GM11168 (cell line): ENCODE results near the gene CEP57.
"Not testable (repeated sequence)": the region's sequence is repeated elsewhere in the genome, so short reads cannot be mapped to it uniquely, and the experiment has no call there.

Source experiments
- in situ Hi-C: fragments of 300-500 bp; cut with MboI; formaldehyde crosslinking; loops from one replicate; pipeline ENCODE4 v1.12.0; 2022; ENCODE audit warnings: low sequenced_read_pairs; ENCODE audit not compliant: unreplicated experiment

Gene CEP57

DNA sequence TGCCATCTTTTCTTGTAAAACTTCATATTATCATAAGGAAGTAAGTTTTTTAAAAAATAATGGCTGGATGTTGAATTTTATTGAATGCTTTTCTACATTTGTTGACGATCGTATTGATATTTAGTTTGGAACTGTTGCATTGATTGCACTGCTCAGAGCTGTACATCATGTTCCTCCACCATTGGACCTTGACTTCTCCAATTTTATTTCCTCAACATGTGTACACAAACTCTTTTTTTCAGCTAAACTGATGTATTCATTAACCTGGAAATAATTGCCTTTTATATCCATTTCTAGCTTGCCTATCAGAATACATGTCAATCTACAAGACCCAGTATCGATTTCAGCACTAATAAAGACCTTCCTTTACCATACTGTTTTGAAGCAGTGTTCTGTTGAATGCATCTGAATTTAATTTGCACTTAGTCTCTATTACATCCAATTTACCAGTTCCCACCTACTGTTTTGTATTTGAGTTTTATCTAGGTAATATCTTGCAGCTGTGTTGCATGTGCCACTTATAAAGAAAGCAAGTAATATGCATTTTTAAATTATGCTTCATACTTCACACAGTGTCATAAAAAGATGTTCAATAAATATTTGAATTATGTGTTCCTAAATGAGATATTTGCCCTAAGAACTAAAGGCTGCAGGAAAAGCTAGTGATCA, 5.5 kb downstream of the CEP57 start:
- in situ Hi-C loops = no loop called here

DNA sequence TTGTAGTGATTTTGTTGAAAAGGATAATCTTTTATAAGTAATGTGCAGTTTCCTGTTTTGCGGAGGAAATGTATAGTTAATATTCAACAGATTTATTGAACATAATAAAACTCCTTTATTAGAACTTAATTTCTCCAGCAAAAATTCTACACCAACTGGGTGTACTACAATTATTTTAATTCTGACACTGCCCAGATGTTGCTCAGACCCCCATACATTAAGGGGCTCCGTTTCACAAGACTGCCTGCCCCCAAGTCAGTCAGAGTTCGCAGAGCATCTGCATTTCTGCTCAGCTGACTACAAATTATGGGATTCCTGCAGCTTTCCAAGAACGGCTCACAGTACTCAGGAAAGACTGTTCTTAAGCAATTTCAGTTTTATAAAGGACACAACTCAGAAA, 6.2 kb downstream of the CEP57 start:
- in situ Hi-C loops = no loop called here

DNA sequence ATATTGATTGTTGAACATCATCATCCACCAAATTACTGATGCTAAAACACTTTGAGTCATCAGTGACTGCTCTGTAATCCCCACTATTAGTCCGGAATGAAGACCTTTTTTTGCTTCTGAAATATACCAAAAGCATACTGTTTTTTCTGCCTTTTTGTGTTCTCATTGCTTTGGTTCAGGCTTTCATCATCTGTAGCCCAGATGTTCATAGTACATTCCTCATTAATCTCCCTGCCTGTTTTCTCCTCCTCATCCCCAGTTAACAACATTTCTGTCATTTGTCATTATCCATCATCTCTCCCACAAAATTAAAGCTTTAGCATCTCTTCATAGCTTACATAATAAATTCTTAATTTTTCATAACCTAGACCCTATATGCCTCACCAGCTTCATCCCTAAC, 9.2 kb downstream of the CEP57 start:
- in situ Hi-C loops = no loop called here

DNA sequence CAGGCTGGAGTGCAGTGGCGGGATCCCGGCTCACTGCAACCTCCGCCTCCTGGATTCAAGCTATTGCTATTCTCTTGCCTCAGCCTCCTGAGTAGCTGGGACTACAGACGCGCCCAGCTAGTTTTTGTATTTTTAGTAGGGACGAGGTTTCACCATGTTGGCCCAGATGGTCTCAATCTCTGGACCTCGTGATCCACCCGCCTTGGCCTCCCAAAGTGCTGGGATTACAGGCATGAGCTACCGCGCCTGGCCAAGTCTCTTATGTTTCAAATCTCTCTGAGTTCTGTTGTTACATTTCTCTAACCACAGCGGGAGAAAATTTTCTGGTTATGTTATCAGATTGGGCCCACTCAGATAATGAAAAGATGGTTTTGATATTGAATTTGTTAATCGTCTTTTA, 10.1 kb downstream of the CEP57 start:
- in situ Hi-C loops = no loop called here

DNA sequence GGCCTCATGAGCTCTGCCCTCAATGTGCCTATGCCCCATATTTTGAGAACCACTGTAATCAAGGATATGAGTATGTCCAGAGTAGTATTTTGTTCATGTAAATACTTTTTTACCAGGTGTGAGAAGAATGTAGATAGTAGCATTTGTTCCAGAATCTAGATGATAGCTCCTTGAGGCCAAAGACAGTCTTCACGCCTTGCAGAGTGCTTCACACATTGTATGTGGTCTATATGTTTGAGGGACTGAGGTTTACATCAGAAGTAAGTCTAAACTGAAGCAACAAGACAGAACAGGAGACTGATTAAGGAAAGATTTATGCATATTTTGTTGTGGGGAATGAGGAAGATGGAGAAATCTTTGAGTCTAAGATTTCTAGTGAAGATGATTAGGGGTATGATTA, 12.5 kb downstream of the CEP57 start:
- in situ Hi-C loops = no loop called here

DNA sequence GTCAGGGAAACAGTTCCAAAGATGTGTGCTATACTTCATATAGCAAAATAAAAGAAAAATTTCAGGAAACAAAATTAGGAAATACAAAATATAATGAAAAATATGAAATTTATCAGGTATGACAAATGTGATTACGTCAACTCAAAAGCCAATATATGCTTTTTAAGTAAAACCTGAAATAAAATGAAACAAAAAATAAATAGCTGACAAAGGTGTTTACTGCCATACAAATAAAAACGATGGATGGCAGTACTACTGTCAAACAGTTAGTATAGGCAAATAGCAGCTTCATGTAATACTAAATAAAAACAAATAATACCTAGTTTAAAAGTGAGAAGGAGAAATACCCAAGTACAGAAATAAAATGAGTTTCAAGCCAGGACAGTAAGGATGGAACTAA, 13.7 kb downstream of the CEP57 start:
- in situ Hi-C loops = no loop called here

DNA sequence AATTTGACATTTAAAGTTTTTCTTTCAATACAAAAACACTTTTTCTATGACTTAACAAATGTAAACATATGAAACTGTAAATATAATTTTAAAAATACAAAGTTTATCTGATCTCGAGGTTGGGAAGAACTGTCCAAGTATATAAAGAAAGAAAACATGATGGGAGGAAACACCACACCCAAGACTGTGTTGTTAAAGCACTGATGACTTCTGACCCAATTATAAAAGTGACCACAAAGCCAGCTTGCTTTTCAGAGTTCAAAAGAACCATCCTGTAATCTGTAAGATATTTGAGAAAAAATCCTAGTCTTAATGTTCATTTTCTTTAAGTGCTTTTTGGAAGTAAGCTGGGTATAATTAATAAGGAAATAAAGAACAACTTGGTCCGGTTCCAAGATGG, 15.6 kb downstream of the CEP57 start:
- in situ Hi-C loops = no loop called here

DNA sequence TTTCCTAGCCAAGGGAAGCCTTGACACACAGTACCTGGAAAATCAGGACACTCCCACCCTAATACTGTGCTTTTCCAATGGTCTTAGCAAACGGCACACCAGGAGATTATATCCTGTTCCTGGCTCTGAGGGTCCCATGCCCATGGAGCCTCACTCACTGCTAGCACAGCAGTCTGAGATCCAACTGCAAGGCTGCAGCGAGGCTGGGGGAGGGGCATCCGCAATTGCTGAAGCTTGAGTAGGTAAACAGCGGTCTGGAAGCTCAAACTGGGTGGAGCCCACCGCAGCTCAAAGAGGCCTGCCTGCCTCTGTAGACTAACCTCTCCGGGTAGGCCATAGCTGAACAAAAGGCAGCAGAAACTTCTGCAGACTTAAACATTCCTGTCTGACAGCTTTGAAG, 16.2 kb downstream of the CEP57 start:
- in situ Hi-C loops = not testable (repeated sequence)

DNA sequence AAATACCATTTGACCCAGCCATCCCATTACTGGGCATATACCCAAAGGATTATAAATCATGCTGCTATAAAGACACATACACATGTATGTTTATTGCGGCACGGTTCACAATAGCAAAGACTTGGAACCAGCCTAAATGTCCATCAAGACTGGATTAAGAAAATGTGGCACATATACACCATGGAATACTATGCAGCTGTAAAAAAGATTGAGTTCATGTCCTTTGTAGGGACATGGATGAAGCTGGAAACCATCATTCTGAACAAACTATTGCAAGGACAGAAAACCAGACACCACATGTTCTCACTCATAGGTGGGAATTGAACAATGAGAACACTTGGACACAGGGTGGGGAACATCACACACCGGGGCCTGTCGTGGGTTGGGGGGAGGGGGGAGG, 20.8 kb downstream of the CEP57 start:
- in situ Hi-C loops = not testable (repeated sequence)

DNA sequence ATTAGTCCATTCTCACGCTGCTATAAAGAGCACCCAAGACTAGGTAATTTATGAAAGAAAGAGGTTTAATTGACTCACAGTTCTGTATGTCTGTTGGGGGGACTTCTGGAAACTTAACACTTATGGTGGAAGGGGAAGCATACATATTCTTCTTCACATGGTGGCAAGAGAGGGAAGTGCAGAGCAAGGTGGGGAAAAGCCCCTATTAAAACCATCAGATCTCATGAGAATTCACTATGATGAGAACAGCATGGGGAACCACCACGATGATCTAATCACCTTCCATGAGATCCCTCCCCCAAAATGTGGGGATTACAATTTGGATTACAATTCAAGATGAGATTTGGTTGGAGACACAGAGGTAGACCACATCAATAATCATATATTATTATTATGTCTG, 25.7 kb downstream of the CEP57 start:
- in situ Hi-C loops = no loop called here

DNA sequence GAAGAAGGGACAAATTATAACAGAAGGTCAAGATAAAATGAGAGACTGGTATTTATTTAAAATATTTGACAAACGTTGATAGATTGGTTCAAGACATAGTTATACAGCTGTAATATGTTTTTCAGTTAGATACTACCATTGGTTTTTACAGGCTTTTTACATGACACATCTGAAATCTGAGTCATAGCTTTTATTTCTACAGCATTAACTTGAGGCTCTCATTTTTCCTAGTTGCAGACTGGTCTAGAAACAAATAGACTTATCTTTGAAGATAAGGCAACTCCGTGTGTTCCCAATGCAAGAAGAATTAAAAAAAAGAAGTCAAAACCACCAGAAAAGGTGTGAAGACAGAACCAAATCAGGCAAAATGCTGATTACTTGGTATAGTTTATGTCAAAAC, 31.3 kb downstream of the CEP57 start:
- in situ Hi-C loops = no loop called here

DNA sequence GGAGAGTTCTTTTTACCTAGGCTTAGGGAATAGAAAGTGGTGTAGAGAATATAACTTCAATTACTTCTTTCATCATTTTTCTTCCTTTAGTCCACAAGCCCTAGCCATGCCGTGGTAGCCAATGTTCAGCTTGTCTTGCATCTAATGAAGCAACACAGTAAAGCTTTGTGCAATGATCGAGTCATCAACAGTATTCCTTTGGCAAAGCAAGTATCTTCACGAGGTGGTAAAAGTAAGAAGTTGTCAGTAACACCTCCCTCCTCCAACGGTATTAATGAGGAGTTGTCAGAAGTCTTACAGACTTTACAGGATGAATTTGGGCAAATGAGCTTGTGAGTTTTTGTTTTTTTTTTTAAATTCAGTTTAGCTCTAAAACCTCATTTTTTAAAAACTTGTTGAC, 37.4 kb downstream of the CEP57 start:
- in situ Hi-C loops = loop anchor here (25.0 kb wide), 1 partner anchor 560 kb away; the partner anchor contains the start of genes CCDC82 and JRKL

DNA sequence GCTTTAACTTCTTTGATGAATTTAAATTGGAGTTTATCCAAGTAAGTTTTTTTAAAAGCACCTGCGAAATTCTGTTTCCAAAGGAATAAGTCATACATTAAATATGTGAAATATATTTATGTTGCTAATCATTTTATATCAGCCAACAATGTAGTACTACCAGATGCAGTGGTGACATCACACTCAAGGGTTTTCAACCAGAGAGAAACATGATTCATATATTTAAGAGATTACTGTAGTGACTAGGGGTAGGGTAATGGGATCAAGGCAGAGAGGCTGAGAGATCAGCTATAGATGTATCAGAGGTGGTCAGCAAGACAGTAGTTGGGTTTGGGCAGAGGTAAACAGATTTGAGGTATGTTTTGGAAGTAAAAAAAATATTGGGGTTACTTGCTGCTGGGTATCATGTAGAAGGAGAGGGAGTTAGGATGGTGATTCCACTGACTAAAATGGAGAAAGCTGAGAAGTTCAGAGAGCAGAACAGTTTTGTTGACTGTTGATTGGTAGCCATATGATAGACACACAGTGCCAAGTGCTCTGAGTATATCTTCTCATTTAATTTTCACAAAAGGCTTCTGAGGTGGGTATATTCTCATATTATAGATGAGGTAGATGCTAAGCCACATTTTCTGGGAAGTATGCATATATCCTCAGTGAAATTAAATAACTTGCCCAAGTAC, 39.4 kb downstream of the CEP57 start:
- in situ Hi-C loops = loop anchor here (25.0 kb wide), 1 partner anchor 558 kb away; the partner anchor contains the start of genes CCDC82 and JRKL

DNA sequence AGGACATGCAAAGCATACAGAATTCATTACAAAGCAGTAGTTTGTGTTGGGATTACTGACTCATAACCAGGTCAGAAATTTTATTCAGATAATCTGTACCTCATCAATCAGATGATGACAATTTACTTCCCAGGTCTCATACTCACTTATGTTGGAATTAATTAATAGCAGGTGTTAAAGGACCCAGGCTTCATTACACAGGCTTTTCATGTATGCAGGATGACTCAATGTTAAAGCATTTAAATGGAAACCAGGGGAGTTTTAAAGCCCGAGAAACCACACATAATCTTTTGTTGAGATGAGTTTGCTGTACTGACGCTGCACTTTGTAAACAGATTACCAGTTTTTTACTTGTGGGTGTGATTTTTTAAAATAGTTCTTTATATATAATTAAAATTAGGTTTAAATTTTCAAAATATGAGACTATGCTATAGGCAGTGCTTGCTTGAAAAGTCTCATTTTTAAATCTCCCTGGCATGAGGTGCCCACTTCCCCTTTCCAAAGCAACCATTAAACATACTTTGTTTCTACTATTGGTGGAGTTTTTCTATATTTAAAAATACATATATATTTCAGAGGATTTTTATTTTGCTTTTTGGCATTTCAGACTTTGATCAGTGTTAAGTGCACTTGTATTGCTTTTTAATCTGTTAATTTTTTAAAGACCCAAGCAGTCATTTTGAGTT, 41.0 kb downstream of the CEP57 start:
- in situ Hi-C loops = loop anchor here (25.0 kb wide), 1 partner anchor 556 kb away; the partner anchor contains the start of genes CCDC82 and JRKL

DNA sequence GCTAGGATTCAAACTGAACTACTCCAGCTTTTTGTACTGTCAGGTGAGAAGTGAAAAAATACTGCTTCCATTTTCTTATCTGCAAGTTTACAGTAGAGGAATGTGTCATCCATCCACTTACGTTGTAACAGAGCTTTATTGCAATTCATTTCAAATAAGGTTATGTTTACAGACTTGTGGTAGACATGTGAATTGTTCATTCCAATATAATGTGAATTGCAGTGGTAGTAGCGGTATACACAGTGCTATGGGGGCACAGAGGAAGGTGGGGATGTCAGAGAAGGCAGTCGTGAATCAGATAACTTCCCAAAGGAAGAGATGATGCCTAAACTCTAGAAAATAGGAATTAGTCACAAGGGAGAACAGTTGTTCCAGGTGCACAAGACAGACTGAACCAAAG, 42.5 kb downstream of the CEP57 start:
- in situ Hi-C loops = loop anchor here (25.0 kb wide), 1 partner anchor 555 kb away; the partner anchor contains the start of genes CCDC82 and JRKL

DNA sequence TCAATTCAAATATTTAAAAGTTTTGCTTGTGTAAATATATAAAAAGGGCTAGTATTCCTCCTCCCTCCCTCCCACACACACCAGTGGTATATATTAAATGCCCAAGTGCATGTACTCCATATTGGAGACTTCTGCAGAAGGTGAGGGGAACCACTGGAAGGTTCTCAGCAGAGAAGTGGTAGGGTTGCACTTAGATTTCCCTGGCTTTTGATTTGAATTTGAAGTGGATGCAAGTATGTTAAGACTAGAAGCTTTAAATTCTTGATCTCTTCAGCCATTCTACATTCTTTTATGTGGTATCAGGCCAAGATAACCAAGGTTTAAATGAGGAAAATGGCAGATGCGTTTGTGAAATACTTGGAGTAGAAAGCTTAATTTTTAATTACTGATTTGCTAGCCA, 43.1 kb downstream of the CEP57 start:
- in situ Hi-C loops = loop anchor here (25.0 kb wide), 1 partner anchor 554 kb away; the partner anchor contains the start of genes CCDC82 and JRKL

DNA sequence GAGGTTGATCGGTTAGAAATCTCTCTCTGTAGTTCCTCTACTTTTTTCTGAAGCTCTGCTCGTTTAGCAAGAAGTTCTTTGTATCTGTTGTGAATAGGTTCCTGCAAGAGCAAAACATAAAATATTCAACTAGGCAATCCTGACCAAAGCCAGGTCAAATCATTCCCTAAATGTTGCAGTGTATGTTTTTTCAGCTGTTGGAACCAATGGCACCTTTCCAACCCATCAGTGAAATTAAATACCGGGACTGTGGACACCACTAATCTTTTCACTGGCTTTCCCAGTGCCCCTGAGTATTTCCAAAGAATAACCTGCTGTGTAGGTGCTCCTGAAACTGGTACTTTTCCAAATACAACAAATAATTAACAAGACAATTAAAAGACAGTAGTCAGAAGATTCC, 45.1 kb downstream of the CEP57 start:
- in situ Hi-C loops = loop anchor here (25.0 kb wide), 1 partner anchor 552 kb away; the partner anchor contains the start of genes CCDC82 and JRKL

DNA sequence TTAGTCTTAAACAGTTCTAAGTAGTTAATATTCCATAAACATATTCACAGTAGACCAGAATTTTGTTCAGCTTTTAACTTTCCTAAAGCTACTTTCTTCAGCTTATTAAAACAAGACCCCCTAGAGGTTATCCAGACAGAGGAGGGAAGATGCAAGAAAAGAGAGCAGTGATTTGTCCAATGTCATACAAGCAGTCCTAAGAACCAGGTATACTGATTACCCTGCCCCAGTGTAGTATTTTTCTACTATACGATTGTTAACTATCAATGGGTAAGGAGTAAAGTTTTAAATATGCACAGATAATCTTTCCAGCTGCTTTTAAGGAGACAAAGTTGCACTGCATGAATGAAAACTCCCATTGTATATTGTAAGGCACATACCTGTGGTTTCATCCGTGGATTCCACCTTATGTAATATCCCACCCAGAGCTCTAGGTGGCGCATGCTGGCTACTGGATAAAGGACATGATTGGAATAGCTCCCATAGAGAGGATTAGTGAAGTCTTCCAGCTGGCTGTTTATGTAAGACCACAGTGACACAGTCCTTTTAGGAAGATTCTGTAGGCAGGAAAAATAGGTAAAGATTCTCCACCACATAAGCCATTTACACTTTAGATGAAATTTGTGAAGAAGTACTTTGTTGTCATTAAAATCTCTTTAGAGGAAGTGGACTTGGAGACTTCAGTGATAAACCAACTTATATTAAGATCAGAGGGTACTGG, 45.6 kb downstream of the CEP57 start:
- in situ Hi-C loops = loop anchor here (25.0 kb wide), 1 partner anchor 551 kb away; the partner anchor contains the start of genes CCDC82 and JRKL

DNA sequence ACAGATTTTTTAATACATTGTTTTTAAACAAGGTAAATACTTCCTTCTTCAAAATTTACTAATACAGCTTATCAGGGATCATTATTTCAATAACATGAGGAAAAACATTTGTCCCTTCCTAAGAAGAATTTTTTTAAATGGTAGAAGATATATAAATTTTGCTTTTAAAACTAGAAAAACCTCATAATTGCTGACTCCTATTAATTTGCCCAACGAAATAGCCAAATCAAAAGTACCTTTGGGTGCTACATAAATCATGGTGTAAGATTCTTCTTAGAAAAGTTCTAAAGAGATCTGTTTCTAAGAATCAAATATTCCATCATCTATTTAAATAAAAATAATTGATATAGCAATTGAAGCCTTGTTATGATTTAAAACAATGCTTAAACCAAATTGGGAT, 54.9 kb downstream of the CEP57 start:
- in situ Hi-C loops = loop anchor here (25.0 kb wide), 1 partner anchor 542 kb away; the partner anchor contains the start of genes CCDC82 and JRKL
